ENCODE data around the gene ENTR1.

The ENTR1 gene

GRCh38 chr9:136441191-136441680 lies 30.8 kb upstream of the ENTR1 start:
- no peak for DNase-seq (ENCODE audit: extremely low read depth, insufficient read length)
- no peak overlapping the region for H3K4me3 ChIP-seq (replicated peaks; ENCODE audit: low read depth, low read length)
- H3K27me3 ChIP-seq (replicated peaks; ENCODE audit: control insufficient read depth, insufficient read depth, low read length): no peaks in the 10 kb centered on the region
- TF ChIP-seq CTCF (IDR thresholded peaks at IDR 0.05; ENCODE audit: insufficient read depth, low read length, poor library complexity, severe bottlenecking): no peak
- peaks cover 27% of the 10 kb centered on the region for H3K36me3 ChIP-seq (ENCODE audit: control insufficient read depth, insufficient read depth, low read length)

GRCh38 chr9:136439481-136440408 lies 29.3 kb upstream of the ENTR1 start, which contains the start of gene INPP5E:
Gene INPP5E (minus strand): TSS chr9:136439845. CDS start chr9:136439419, 426 bp downstream.
- Histone ChIP-seq H3K27me3 (replicated peaks; ENCODE audit: control insufficient read depth, insufficient read depth, low read length) (no peaks in the 10 kb centered on the region), H3K36me3 (ENCODE audit: control insufficient read depth, insufficient read depth, low read length) (peaks cover 24% of the 10 kb centered on the region), H3K4me3 (replicated peaks; ENCODE audit: low read depth, low read length) (peak within 1 kb of the TSS; percentile 79)
- peak; percentile 47 for TF ChIP-seq CTCF (IDR thresholded peaks at IDR 0.05; ENCODE audit: insufficient read depth, low read length, poor library complexity, severe bottlenecking)
- peak; percentile 86 for DNase-seq (ENCODE audit: extremely low read depth, insufficient read length)

GRCh38 chr9:136438548-136439480 lies 28.4 kb upstream of the ENTR1 start:
- Histone ChIP-seq H3K36me3 (ENCODE audit: control insufficient read depth, insufficient read depth, low read length) (peaks cover 20% of the 10 kb centered on the region), H3K27me3 (replicated peaks; ENCODE audit: control insufficient read depth, insufficient read depth, low read length) (no peaks in the 10 kb centered on the region), H3K4me3 (replicated peaks; ENCODE audit: low read depth, low read length) (peak overlapping the region; percentile 79)
- peak; percentile 81 for DNase-seq (ENCODE audit: extremely low read depth, insufficient read length)
- TF ChIP-seq CTCF (IDR thresholded peaks at IDR 0.05; ENCODE audit: insufficient read depth, low read length, poor library complexity, severe bottlenecking): no peak

- H3K36me3 ChIP-seq (ENCODE audit: control insufficient read depth, insufficient read depth, low read length): peaks cover 20% of the 10 kb centered on the region
- peak overlapping the region; percentile 79 for H3K4me3 ChIP-seq (replicated peaks; ENCODE audit: low read depth, low read length)
- TF ChIP-seq CTCF (IDR thresholded peaks at IDR 0.05; ENCODE audit: insufficient read depth, low read length, poor library complexity, severe bottlenecking): no peak
- DNase-seq (ENCODE audit: extremely low read depth, insufficient read length): no peak
- no peaks in the 10 kb centered on the region for H3K27me3 ChIP-seq (replicated peaks; ENCODE audit: control insufficient read depth, insufficient read depth, low read length)
These were observed 27.6 kb upstream of the ENTR1 start for GRCh38 chr9:136437839-136438547.

- peak overlapping the region; percentile 79 for H3K4me3 ChIP-seq (replicated peaks; ENCODE audit: low read depth, low read length)
- no peak for TF ChIP-seq CTCF (IDR thresholded peaks at IDR 0.05; ENCODE audit: insufficient read depth, low read length, poor library complexity, severe bottlenecking)
- peaks cover 20% of the 10 kb centered on the region for H3K36me3 ChIP-seq (ENCODE audit: control insufficient read depth, insufficient read depth, low read length)
- H3K27me3 ChIP-seq (replicated peaks; ENCODE audit: control insufficient read depth, insufficient read depth, low read length): no peaks in the 10 kb centered on the region
- no peak for DNase-seq (ENCODE audit: extremely low read depth, insufficient read length)
These were observed 27.0 kb upstream of the ENTR1 start for GRCh38 chr9:136437430-136437829.
